Activated CD4-positive, alpha-beta T cell treated with anti-CD3 and anti-CD28 coated beads, Interleukin-2, amount 50 U/mL, for 1 hour (primary cell): Measurements from ENCODE around the gene MLPH.

ENCODE experiments used
- DNase-seq: peaks from one replicate; pipeline ENCODE4 v3.0.0-alpha.2; 2020

MLPH gene

GRCh38 chr2:237479747-237480146 lies 7.3 kb upstream of the MLPH start:
- DNase-seq: no peak

DNA sequence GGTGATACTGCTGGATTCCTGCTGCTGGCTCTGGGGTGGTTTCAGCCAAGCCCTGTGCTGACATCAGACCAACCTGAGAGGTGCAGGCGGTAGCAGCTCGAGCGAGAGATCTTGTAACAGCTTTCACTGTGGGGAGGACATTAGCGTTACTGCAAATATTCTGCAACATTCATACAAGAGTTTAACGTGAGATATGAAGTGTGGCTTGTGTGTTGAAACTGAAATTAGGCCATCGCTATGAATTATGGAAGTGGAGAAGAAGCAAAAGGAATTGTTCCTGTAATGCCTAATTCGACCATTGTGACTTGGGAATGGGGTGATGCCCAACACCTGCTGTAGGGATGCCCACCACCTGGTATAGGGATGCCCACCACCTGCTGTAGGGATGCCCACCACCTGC lies 6.5 kb upstream of the MLPH start:
- DNase-seq: no peak

DNA sequence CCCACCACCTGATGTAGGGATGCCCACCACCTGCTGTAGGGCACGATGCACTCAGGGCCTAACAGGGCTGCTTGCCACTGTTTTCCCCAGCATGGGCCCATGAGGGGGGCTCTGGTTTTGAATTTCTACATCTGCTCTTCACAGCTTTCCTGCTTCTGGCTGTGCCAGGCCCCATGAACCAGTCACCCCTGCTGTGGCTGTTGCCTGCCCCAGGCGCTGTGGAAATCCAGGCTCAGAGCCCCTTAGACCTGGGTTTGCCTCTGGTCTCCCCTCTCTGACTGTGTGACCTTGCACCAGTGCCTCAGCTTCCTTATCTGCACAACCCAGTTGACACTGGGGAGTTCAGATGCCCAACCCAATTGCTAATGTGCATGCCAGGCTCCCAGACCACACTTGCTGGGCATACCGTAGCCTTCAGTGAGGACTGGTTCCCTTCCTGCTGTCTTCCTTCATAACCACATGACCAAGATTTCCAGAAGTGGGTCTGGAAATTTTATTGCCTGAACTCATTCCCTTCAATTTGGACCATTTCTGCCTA lies 6.0 kb upstream of the MLPH start:
- DNase-seq: no peak

- DNase-seq: no peak
These were observed 4.6 kb upstream of the MLPH start for GRCh38 chr2:237482485-237482884.

- DNase-seq: no peak
These were observed 3.9 kb upstream of the MLPH start for GRCh38 chr2:237483018-237483731.

GRCh38 chr2:237485304-237485703 lies 1.7 kb upstream of the MLPH start:
- no peak for DNase-seq

DNA sequence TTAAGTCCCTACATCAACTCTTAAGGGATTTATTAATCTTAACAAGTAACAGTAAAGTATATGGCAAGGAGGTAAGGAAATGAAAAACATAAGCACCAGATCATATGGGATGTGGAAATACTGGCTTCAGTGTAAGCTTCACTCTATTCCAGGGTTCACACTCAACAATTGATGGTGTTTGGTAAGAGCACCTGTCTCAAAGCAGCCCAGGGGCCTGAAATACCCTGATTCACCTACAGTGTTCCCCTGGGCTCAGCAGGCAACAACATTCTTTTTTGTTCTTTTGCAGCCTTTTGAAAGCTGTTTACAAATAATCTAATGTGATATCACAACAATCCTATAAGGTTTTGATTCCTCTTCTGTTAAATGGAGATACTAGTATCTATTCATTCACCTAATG lies 1.2 kb upstream of the MLPH start:
- DNase-seq: no peak

- no peak for DNase-seq
These were observed 675 bp upstream of the MLPH start for GRCh38 chr2:237486334-237486818.

- DNase-seq: no peak
These were observed 445 bp downstream of the MLPH start for GRCh38 chr2:237487496-237487895.

DNA sequence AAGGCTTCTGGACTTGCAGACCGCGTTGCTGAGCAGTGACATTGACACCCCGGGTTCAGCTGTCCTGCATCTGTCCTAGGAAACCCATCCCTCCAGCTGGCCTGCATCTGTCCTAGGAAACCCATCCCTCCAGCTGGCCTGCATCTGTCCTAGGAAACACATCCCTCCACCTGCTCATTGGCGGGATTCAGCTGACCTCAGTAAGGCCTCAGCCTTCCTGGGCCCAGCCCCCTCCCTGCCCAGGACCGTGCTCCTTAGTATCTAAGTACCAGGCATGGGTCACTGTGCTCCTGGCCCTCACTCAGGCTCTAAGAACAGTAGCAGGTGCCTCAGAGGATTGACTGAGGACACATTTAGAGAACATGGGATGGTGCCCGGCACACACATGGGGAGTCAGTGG lies 1.2 kb downstream of the MLPH start:
- DNase-seq: no peak

DNA sequence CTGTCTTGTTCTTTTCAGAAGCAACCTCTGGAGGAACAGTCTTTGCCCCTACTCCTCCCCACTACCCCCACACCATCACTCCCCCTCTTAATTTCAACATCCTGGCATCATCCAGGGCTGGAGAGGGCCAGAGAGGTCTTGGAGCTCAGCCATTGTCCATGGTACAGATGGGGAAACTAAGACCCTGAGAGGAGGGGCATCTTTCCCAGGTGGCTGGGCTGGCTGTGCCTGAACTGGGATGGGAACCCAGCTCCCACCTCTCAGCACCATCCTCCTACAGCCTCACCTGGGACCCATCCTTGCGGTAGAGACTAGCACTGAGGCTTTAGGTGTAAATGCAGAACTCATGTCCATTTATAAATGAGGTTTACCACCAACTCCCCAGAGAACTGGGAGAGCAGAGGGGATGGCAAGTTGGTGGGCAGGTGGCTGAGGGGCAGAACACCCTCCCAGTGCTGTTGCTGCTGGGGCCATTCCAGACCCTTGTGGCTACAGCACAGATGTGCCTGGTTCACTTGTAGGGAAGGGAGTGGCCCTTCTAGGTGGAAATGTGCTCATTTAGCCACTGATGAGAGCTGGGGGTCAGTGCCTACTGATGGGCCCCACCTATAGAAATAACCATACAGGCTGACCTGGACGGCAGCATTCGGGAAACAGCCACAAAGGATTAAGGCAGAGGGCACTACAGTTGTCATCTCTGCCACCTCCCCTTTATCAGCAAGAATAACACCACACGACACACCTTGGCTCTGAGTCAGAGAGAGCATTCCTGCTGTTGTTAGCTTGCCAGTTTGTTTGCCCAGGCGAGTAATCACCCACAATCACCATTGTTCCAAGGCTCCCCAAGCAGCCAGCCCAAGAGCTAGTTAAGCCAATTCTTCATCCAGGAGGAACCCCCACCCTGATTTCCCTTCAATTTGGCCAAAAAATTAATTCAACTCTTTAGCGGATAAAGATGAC lies 2.1 kb downstream of the MLPH start:
- no peak for DNase-seq

DNA sequence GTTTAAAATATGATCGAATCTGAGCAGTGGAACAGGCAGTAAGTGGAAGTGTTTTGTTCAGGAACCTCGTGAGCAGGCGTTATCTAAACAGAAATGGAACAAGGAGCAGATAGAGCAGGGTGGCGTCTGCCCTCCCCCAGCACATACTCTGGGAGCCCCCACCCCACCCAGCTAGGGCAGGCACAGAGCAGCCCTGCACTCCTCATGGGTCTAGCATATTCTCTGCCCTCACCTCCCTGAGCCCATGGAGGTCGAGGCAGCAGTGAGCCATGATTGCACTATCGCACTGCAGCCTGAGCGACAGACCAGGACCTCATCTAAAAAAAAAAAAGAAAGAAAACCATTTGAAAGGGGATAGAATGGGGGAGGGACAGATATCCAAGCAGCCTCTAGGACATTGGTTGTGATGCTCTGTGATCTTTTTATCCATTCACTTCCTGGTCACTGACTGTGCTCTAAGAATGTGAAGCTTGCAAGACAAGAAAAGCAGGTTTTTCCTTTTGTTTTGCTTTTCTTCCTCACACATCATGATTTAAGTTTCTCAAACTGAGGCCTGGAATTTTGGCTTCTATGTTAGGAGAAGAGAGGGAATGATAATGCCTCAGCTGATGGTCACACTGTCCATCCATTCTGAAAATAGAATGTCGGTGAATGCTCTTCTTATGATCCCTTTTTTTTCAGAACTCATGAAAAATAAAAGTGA lies 3.1 kb downstream of the MLPH start:
- no peak for DNase-seq

- no peak for DNase-seq
These were observed 3.7 kb downstream of the MLPH start for GRCh38 chr2:237490795-237491194.

DNA sequence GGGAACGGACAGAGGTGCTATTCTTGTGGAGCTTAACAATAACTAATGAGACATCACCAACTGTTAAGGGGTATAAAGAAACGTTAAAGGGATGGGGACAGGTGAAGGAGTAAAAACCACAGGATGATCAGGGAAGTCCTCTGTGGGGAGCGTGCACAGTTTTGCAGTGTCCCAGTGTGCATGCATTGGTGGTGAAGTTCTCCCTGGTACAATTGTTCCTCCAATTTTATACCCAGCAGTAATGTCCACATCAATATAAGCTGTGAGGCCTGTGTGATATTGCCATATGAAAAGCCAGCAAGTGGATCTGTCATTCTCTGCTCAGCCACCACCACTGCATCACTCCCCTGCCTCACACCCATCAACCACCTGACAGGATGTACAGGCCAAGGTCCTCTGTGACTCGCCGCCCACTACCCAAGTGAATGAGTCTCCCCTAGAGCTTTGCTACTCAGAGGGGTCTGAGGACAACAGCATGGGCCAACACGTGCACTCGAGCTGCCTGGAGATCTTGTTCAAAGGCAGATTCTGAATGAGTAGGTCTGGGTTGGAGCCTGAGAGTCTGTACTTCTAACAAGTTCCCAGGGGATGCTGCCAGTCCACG lies 4.6 kb downstream of the MLPH start:
- DNase-seq: no peak

GRCh38 chr2:237492137-237492890 lies 5.3 kb downstream of the MLPH start:
- DNase-seq: no peak

GRCh38 chr2:237494066-237494465 lies 7.0 kb downstream of the MLPH start:
- DNase-seq: no peak

GRCh38 chr2:237495521-237496117 lies 8.6 kb downstream of the MLPH start:
- no peak for DNase-seq

DNA sequence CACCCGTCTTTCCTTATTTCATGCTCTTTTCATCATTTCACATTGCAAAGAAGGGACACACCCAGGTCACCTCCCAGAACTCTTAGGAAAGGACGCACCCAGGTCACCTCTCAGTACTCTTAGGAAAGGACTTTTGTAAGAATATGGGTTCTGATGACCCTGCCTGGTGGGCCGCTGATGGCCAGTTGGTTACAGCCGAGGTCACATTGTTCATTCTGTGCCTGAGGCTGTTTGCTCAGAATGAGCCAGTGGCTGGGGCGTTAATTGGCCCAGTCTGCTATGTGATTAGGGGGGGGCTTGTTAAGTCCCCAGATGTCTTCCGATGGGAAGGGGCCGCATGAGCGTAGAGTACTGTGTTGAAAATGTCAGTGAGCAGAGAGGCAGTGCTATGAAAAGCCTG lies 9.4 kb downstream of the MLPH start:
- no peak for DNase-seq

DNA sequence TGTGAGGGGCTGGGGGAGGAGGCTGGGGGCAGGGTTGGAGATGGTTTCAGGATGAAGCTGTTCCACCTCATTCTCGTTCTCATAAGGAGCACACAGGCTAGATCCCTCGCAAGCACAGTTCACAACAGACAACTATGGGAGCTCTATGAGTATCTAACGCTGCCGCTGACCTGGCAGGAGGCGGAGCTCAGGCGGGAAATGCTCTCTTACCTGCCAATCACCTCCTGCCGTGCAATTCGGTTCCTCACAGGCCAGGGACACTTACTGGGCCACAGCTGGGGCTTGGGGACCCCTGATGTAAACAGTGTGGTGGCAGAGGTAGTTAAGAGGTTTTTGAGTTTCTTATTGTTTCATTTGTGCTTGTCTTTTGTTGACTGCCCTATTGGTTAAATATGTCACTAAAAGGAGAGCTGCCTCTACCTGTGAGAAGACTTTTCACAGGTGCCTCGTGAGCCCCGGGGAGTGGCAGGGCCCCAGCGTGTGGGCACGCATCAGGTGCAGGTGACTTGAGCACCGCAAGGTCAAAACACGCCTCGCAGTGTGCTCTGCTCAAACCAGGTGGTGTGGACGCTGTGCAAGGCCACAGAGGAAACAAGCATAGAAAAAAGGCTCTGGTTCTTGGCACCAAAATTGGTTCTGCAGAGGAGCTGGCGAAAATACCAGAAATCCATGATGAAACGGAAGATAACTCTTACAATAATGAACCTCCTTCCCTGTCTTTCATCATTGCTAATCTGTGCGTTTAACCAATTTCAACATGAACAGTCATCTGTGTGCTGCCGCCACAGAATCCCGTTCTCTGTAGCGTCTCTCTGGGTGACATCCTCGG lies 10.2 kb downstream of the MLPH start:
- no peak for DNase-seq

DNA sequence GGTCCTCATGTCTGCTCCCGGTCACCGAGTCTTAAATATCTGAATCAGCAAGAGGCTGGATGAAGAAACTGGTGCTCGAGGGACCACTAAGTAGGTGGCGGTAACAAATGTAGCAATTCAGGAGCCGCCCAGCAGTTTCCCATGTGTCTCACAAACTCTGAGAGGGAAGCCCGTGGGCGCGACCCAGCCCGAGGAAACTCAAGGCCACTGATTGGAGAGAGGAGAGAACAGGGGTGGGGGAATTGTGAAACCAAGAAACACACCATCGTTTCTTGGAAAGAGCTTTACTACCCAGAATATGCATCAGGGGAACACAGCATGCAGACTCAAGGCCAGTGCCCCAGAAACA lies 10.8 kb downstream of the MLPH start:
- no peak for DNase-seq

DNA sequence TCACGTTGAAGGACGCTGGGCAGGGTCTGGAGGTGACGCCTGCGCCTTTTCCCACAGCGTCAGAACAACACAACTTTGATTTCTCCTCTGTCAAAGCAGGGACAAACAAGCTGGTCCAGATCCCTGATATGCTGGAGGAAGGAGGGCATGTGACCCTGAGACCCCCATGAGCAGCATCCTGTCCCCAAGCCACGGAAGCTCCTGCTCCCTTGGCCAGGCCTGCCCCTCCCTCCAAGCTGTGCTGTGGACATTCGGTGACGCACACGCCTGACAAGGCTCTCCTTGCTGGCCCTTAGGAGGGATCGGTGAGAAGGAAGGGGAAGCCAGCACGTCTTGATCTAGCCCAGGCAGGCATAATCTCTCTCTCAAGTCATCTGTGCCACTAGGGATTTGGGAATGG lies 11.3 kb downstream of the MLPH start:
- DNase-seq: no peak
